DOHH2 (cell line): ENCODE data around the gene MAGEB2.

ENCODE experiments used
- H3F3A ChIP-seq: fragments of 200-600 bp; sonication (generic), shearing (Covaris generic); 2 replicates; pipeline ENCODE4 v1.6.0; 2016; ENCODE audit warnings: antibody characterized with exemption, mild to moderate bottlenecking; ENCODE audit not compliant: control insufficient read depth, insufficient read depth
- H3K27ac ChIP-seq: fragments of 200-600 bp; sonication (generic); 2 replicates; pipeline ENCODE4 v1.5.1; 2014; ENCODE audit warnings: low read depth, mild to moderate bottlenecking, low read length, moderate library complexity
- H3K27me3 ChIP-seq: fragments of 200-600 bp; sonication (generic); 2 replicates; pipeline ENCODE4 v1.6.1; 2014; ENCODE audit warnings: mild to moderate bottlenecking, low read length, mixed read lengths; ENCODE audit not compliant: control insufficient read depth
- H3K36me3 ChIP-seq: fragments of 200-600 bp; sonication (generic); 2 replicates; pipeline ENCODE4 v1.6.1; 2014; ENCODE audit warnings: mild to moderate bottlenecking, low read length, moderate library complexity, mixed read lengths; ENCODE audit not compliant: control insufficient read depth
- H3K4me1 ChIP-seq: fragments of 200-600 bp; sonication (generic); 2 replicates; pipeline ENCODE4 v1.6.1; 2014; ENCODE audit warnings: mild to moderate bottlenecking, low read length, mixed read lengths; ENCODE audit not compliant: control insufficient read depth
- H3K4me2 ChIP-seq: fragments of 200-600 bp; sonication (generic); 2 replicates; pipeline ENCODE4 v1.6.0; 2014; ENCODE audit warnings: mild to moderate bottlenecking, low read length, moderate library complexity
- H3K4me3 ChIP-seq: fragments of 200-600 bp; sonication (generic); 2 replicates; pipeline ENCODE4 v1.5.1; 2014; ENCODE audit warnings: mild to moderate bottlenecking, low read length, mixed read lengths
- H3K79me2 ChIP-seq: fragments of 200-600 bp; sonication (generic); 2 replicates; pipeline ENCODE4 v1.6.1; 2014; ENCODE audit warnings: mild to moderate bottlenecking, low read length, mixed read lengths; ENCODE audit not compliant: control insufficient read depth
- H3K9me2 ChIP-seq: fragments of 200-600 bp; sonication (generic); replicated peaks from 2 replicates; pipeline ENCODE4 v1.6.1; 2014; ENCODE audit warnings: mild to moderate bottlenecking, low read length, mixed read lengths; ENCODE audit not compliant: control insufficient read depth
- H3K9me3 ChIP-seq: fragments of 200-600 bp; sonication (generic); 2 replicates; pipeline ENCODE4 v1.6.1; 2014; ENCODE audit warnings: antibody characterized with exemption, low read length, mixed read lengths; ENCODE audit not compliant: control insufficient read depth, insufficient read depth
- H4K20me1 ChIP-seq: fragments of 200-600 bp; sonication (generic); 2 replicates; pipeline ENCODE4 v1.6.0; 2014; ENCODE audit warnings: low read depth, mild to moderate bottlenecking, antibody characterized with exemption, low read length, moderate library complexity; ENCODE audit not compliant: control insufficient read depth, insufficient read depth
- CTCF ChIP-seq: fragments of 200-600 bp; sonication (generic); IDR thresholded peaks from one replicate; pipeline ENCODE4 v1.5.1; 2014; ENCODE audit warnings: antibody characterized with exemption, mild to moderate bottlenecking, low read depth, low read length; ENCODE audit not compliant: poor library complexity, severe bottlenecking
- EZH2phosphoT487 ChIP-seq: fragments of 200-600 bp; sonication (generic); IDR thresholded peaks from 2 replicates; pipeline ENCODE4 v1.6.1; 2017; ENCODE audit warnings: borderline replicate concordance, mild to moderate bottlenecking, antibody characterized with exemption, low read length, moderate library complexity, mixed read lengths

The MAGEB2 gene

GRCh38 chrX:30215357-30215843, at the start of gene MAGEB2:
Gene MAGEB2 (plus strand): TSS chrX:30215563. CDS start chrX:30218581, 3,018 bp downstream.
- Histone ChIP-seq H4K20me1 (no peaks in the 10 kb centered on the region), H3K4me2 (no peak within 1 kb of the TSS), H3K27ac (no peak within 1 kb of the TSS), H3K9me2 (no peaks in the 10 kb centered on the region), H3F3A (no peaks in the 10 kb centered on the region), H3K9me3 (no peaks in the 10 kb centered on the region), H3K27me3 (no peaks in the 10 kb centered on the region), H3K4me3 (no peak within 1 kb of the TSS), H3K36me3 (no peaks in the 10 kb centered on the region), H3K4me1 (no peaks in the 10 kb centered on the region), H3K79me2 (no peaks in the 10 kb centered on the region)
- TF ChIP-seq CTCF, result no peak
- no peak for TF ChIP-seq EZH2phosphoT487

GRCh38 chrX:30170900-30171299, 44.5 kb upstream of the MAGEB2 start:
- H3K9me3 ChIP-seq, result no peaks in the 10 kb centered on the region
- no peak for TF ChIP-seq EZH2phosphoT487
- no peak for TF ChIP-seq CTCF
- no peaks in the 10 kb centered on the region for H3K4me1 ChIP-seq
- H3K9me2 ChIP-seq, result no peaks in the 10 kb centered on the region
- no peaks in the 10 kb centered on the region for H3K36me3 ChIP-seq
- H3K4me3 ChIP-seq, result no peak overlapping the region
- H3K27ac ChIP-seq, result no peak overlapping the region
- no peaks in the 10 kb centered on the region for H3K27me3 ChIP-seq
- no peaks in the 10 kb centered on the region for H4K20me1 ChIP-seq
- H3K4me2 ChIP-seq, result no peak overlapping the region
- no peaks in the 10 kb centered on the region for H3K79me2 ChIP-seq
- no peaks in the 10 kb centered on the region for H3F3A ChIP-seq

- Histone ChIP-seq H3K9me3 (no peaks in the 10 kb centered on the region), H3K4me3 (no peak overlapping the region), H3K36me3 (no peaks in the 10 kb centered on the region), H3K4me2 (no peak overlapping the region), H3K9me2 (no peaks in the 10 kb centered on the region), H3F3A (no peaks in the 10 kb centered on the region), H3K79me2 (no peaks in the 10 kb centered on the region), H3K27me3 (no peaks in the 10 kb centered on the region), H4K20me1 (no peaks in the 10 kb centered on the region), H3K27ac (no peak overlapping the region), H3K4me1 (no peaks in the 10 kb centered on the region)
- TF ChIP-seq EZH2phosphoT487 (no peak), CTCF (no peak)
Measured at GRCh38 chrX:30181353-30181752, 34.0 kb upstream of the MAGEB2 start.

- Histone ChIP-seq H4K20me1 (no peaks in the 10 kb centered on the region), H3K27me3 (no peaks in the 10 kb centered on the region), H3K79me2 (no peaks in the 10 kb centered on the region), H3K4me2 (no peak overlapping the region), H3K4me3 (no peak overlapping the region), H3K9me3 (no peaks in the 10 kb centered on the region), H3K4me1 (no peaks in the 10 kb centered on the region), H3K36me3 (no peaks in the 10 kb centered on the region), H3K27ac (no peak overlapping the region), H3K9me2 (no peaks in the 10 kb centered on the region), H3F3A (no peaks in the 10 kb centered on the region)
- TF ChIP-seq EZH2phosphoT487 (no peak), CTCF (no peak)
Measured at GRCh38 chrX:30183554-30183953, 31.8 kb upstream of the MAGEB2 start.
